Body of pancreas (tissue), 4 donors: Measurements from ENCODE around the gene BACE2.

Experiments
- POLR2A ChIP-seq, 3 donors: fragments of 450-650 bp; IDR thresholded peaks; one replicate each; pipeline ENCODE4 v1.6.1; 2016; ENCODE audit warnings: antibody characterized with exemption in 3 of 3, mild to moderate bottlenecking in 2 of 3
- TF ChIP-seq, protein P1 (sequence below), 7 experiments: fragments of 450-650 bp in 4 of 7; fragments of 200-600 bp in 3 of 7; sonication (generic) in 3 of 7; IDR thresholded peaks; one replicate each; pipeline ENCODE4 v1.5.1; 2016 to 2019; ENCODE audit warnings: antibody characterized with exemption in 7 of 7

DNA sequence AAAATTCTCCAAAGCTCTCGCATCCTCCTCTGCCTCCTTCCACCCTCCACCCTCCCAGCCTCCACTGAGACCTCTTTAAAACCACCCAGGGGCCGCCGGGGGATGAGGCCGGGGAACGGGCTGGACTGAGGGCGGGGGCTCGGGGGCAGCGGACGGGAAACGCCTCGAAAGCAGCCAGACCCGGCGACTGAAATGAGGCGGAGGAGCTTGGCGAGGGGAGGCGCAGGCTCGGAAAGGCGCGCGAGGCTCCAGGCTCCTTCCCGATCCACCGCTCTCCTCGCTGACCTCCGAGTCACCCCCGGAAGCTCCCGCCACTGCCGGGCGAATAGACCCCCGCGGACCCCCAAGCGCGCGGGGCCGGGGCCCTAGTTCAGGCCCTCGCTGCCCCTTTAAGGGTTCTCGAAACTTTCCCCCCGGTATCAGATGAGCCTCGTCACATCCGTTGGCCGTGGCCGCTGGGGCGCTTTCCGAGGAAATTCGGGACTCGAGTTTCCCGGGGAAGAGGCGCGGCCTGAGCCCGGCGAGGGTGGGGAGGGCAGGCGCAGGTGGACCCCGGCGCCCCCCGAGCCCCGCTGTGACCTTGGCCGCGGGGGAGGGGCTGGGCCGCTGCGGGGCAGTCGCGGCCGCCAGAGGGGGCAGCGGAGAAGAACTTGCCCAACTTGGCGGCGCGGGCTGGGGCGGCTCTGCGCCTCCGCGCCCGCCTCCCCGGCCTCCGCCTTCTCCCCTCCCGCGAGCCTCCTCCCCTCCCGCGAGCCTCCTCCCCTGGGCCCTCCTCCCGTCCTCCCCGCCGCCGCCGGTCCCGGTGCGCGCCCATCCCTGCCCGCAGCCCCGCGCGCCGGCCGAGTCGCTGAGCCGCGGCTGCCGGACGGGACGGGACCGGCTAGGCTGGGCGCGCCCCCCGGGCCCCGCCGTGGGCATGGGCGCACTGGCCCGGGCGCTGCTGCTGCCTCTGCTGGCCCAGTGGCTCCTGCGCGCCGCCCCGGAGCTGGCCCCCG, at the start of gene BACE2:
- peak; percentile 61 to 87 (median 65) for TF ChIP-seq POLR2A (IDR thresholded peaks at IDR 0.05)
- TF ChIP-seq, protein P1, sequence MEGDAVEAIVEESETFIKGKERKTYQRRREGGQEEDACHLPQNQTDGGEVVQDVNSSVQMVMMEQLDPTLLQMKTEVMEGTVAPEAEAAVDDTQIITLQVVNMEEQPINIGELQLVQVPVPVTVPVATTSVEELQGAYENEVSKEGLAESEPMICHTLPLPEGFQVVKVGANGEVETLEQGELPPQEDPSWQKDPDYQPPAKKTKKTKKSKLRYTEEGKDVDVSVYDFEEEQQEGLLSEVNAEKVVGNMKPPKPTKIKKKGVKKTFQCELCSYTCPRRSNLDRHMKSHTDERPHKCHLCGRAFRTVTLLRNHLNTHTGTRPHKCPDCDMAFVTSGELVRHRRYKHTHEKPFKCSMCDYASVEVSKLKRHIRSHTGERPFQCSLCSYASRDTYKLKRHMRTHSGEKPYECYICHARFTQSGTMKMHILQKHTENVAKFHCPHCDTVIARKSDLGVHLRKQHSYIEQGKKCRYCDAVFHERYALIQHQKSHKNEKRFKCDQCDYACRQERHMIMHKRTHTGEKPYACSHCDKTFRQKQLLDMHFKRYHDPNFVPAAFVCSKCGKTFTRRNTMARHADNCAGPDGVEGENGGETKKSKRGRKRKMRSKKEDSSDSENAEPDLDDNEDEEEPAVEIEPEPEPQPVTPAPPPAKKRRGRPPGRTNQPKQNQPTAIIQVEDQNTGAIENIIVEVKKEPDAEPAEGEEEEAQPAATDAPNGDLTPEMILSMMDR (IDR thresholded peaks at IDR 0.05): peak; percentile 33 to 85 (median 53)
